K562 (cell line): ENCODE data around the gene RDM1. TPM values are rescaled to one million over a fixed set of nuclear protein-coding genes. Genes with fewer than 3 reads are reported as not detected.

Experiments used
- ASH1L ChIP-seq: fragments of 450-650 bp; IDR thresholded peaks from 2 replicates; pipeline ENCODE4 v1.6.1; 2018; ENCODE audit warnings: borderline replicate concordance, mild to moderate bottlenecking, low read depth; ENCODE audit not compliant: partially characterized antibody
- ATF3 ChIP-seq, 2 experiments: fragments of 450-650 bp in 1 of 2; sonication (generic) in 1 of 2; formaldehyde crosslinking in 1 of 2; IDR thresholded peaks in 1 of 2; conservative IDR thresholded peaks in 1 of 2; 2 replicates each; pipeline versions ENCODE4 v1.6.1 to v1.8.1; 2016 to 2023; ENCODE audit warnings: mild to moderate bottlenecking in 2 of 2, moderate library complexity in 2 of 2, inconsistent platforms in 1 of 2, missing genetic modification reagents in 1 of 2
- ATF7 ChIP-seq: fragments of 450-650 bp; IDR thresholded peaks from 2 replicates; pipeline ENCODE4 v1.7.1; 2014; ENCODE audit warnings: mild to moderate bottlenecking, moderate library complexity
- CREB3 ChIP-seq: fragments of 450-650 bp; conservative IDR thresholded peaks from 2 replicates; pipeline ENCODE4 v1.6.1; 2016; ENCODE audit warnings: missing genetic modification characterization, low read depth, mild to moderate bottlenecking, missing compliant biosample characterization, moderate library complexity
- DMBX1 ChIP-seq: fragments of 250-450 bp; sonication (Bioruptor Pico); IDR thresholded peaks from 2 replicates; pipeline ENCODE4 v1.8.0; 2022; ENCODE audit warnings: inconsistent platforms, mild to moderate bottlenecking, moderate library complexity, borderline replicate concordance
- EWSR1 ChIP-seq: fragments of 450-650 bp; IDR thresholded peaks from 2 replicates; pipeline ENCODE4 v1.6.1; 2018; ENCODE audit warnings: borderline replicate concordance, mild to moderate bottlenecking, low read depth, moderate library complexity; ENCODE audit not compliant: partially characterized antibody
- FOXJ2 ChIP-seq: fragments of 200-800 bp; sonication (Bioruptor generic); IDR thresholded peaks from 2 replicates; pipeline ENCODE4 v1.6.1; 2016; ENCODE audit warnings: missing genetic modification characterization, missing compliant biosample characterization
- HDAC8 ChIP-seq: fragments of 450-650 bp; IDR thresholded peaks from 2 replicates; pipeline ENCODE4 v1.6.1; 2016; ENCODE audit warnings: mild to moderate bottlenecking, missing genetic modification characterization, moderate library complexity, missing compliant biosample characterization
- HDGF ChIP-seq: fragments of 450-650 bp; IDR thresholded peaks from 2 replicates; pipeline ENCODE4 v1.6.1; 2016
- KLF16 ChIP-seq: IDR thresholded peaks from 2 replicates; pipeline ENCODE4 v1.6.1; 2016; ENCODE audit warnings: antibody characterized with exemption
- MYNN ChIP-seq, 2 experiments: sonication (generic); formaldehyde crosslinking in 1 of 2; IDR thresholded peaks; 2 replicates each; pipeline versions ENCODE4 v1.5.0 to v1.6.1; 2016 to 2020; ENCODE audit warnings: antibody characterized with exemption in 1 of 2, missing genetic modification reagents in 1 of 2
- NR2C1 ChIP-seq, 2 experiments: fragments of 450-650 bp; IDR thresholded peaks; 2 replicates each; pipeline ENCODE4 v1.6.1; 2017; ENCODE audit warnings: mild to moderate bottlenecking in 2 of 2, antibody characterized with exemption in 1 of 2, inconsistent platforms in 1 of 2, missing compliant biosample characterization in 1 of 2, missing genetic modification characterization in 1 of 2
- SMAD4 ChIP-seq: fragments of 250-450 bp; sonication (Bioruptor Pico); conservative IDR thresholded peaks from 2 replicates; pipeline ENCODE4 v1.8.0; 2021; ENCODE audit warnings: inconsistent platforms, mild to moderate bottlenecking, moderate library complexity
- ZNF140 ChIP-seq: fragments of 250-450 bp; sonication (Bioruptor Pico); IDR thresholded peaks from 2 replicates; pipeline ENCODE4 v1.8.0; 2021; ENCODE audit warnings: moderate library complexity, mild to moderate bottlenecking, inconsistent platforms
- ZNF239 ChIP-seq: fragments of 250-450 bp; sonication (Bioruptor Pico); IDR thresholded peaks from 2 replicates; pipeline ENCODE4 v1.4.0; 2020; ENCODE audit warnings: mild to moderate bottlenecking
- ZNF311 ChIP-seq: fragments of 250-450 bp; sonication (Bioruptor Pico); IDR thresholded peaks from 2 replicates; pipeline ENCODE4 v1.4.0; 2020; ENCODE audit warnings: mild to moderate bottlenecking, moderate library complexity
- ZNF589 ChIP-seq: fragments of 200-800 bp; sonication (Bioruptor generic); IDR thresholded peaks from 2 replicates; pipeline ENCODE4 v1.6.1; 2016; ENCODE audit warnings: low read depth, missing genetic modification characterization, missing compliant biosample characterization
- polyA plus RNA-seq, 8 experiments: library from polyadenylated mRNA; depleted of rRNA in 4 of 8; stranded (reverse) in 5 of 8; unstranded in 3 of 8; fragments of >200 nt; fragmentation: Nextera tagmentation in 2 of 8; fragmentation: Illumina TruSeq in 1 of 8; extraction: Ambion mirVana in 2 of 8; extraction: Trizol in 1 of 8; gene quantifications; 2 replicates each; pipeline versions ENCODE4 v1.2.1 to v1.2.3, GENCODE V29; 2011 to 2014; ENCODE audit warnings: inconsistent platforms in 1 of 8, missing spikeins in 1 of 8
- total RNA-seq, 7 experiments: library from RNA; depleted of rRNA in 6 of 7; stranded (reverse); fragments of >200 nt in 6 of 7; fragmentation: Illumina TruSeq in 2 of 7; extraction: Trizol in 2 of 7; gene quantifications; 2 replicates each; pipeline versions ENCODE4 v1.2.1 to v1.2.3, GENCODE V29; 2011 to 2021; ENCODE audit warnings: low replicate concordance in 1 of 7
- TF ChIP-seq, protein P1 (sequence below): sonication (generic); formaldehyde crosslinking; IDR thresholded peaks from 2 replicates; pipeline ENCODE4 v1.8.0; 2022; ENCODE audit warnings: mild to moderate bottlenecking, missing genetic modification reagents
- TF ChIP-seq, protein P2 (sequence below): IDR thresholded peaks from 2 replicates; pipeline ENCODE4 v1.6.1; 2014; ENCODE audit warnings: antibody characterized with exemption
- TF ChIP-seq, protein P3 (sequence below): fragments of 450-650 bp; IDR thresholded peaks from 2 replicates; pipeline ENCODE4 v1.6.1; 2018; ENCODE audit warnings: mild to moderate bottlenecking, low read depth; ENCODE audit not compliant: partially characterized antibody

The RDM1 gene
- total and polyA plus RNA-seq, 9 of the 15 experiments (the other 6 are each of a cell fraction or from before 2014, with no cell fraction given): 2.5 to 11.2 (median 5.4) TPM

- no peak; the same call in 1 of the 2 replicates for TF ChIP-seq CREB3 (tag)
- TF ChIP-seq, protein P1, sequence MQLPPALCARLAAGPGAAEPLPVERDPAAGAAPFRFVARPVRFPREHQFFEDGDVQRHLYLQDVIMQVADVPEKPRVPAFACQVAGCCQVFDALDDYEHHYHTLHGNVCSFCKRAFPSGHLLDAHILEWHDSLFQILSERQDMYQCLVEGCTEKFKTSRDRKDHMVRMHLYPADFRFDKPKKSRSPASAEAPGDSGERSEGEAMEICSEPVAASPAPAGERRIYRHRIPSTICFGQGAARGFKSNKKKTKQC (CRISPR knock-in tag): no peak
- TF ChIP-seq MYNN (IDR thresholded peaks at IDR 0.05): no peak
- no peak for TF ChIP-seq MYNN (CRISPR knock-in tag; IDR thresholded peaks at IDR 0.05)
- TF ChIP-seq HDGF: no peak
- TF ChIP-seq ATF3 (IDR thresholded peaks at IDR 0.05): peak; percentile 72
- no peak for TF ChIP-seq ATF3 (CRISPR knock-in tag; conservative IDR thresholded peaks at IDR 0.05)
- TF ChIP-seq ZNF589 (CRISPR knock-in tag): 0 out of 2 replicates have a peak, but pooled peaks have one; percentile 55
- TF ChIP-seq KLF16: no peak
- peak; percentile 93 for TF ChIP-seq ZNF239
- TF ChIP-seq HDAC8 (tag): no peak
- TF ChIP-seq EWSR1: no peak
- TF ChIP-seq ZNF140 (CRISPR knock-in tag): no peak
- TF ChIP-seq DMBX1: 0 out of 2 replicates have a peak, but pooled peaks have one; percentile 28
- TF ChIP-seq, protein P2, sequence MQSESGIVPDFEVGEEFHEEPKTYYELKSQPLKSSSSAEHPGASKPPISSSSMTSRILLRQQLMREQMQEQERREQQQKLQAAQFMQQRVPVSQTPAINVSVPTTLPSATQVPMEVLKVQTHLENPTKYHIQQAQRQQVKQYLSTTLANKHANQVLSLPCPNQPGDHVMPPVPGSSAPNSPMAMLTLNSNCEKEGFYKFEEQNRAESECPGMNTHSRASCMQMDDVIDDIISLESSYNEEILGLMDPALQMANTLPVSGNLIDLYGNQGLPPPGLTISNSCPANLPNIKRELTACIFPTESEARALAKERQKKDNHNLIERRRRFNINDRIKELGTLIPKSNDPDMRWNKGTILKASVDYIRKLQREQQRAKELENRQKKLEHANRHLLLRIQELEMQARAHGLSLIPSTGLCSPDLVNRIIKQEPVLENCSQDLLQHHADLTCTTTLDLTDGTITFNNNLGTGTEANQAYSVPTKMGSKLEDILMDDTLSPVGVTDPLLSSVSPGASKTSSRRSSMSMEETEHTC: no peak
- TF ChIP-seq ASH1L: no peak
- TF ChIP-seq NR2C1 (IDR thresholded peaks at IDR 0.05): no peak
- 0 out of 2 replicates have a peak, but pooled peaks have one; percentile 14 for TF ChIP-seq NR2C1 (tag; IDR thresholded peaks at IDR 0.05)
- TF ChIP-seq ZNF311: 0 out of 2 replicates have a peak, but pooled peaks have one; percentile 24
- peak; percentile 52; the same call in 1 of the 2 replicates for TF ChIP-seq SMAD4 (CRISPR knock-in tag)
- TF ChIP-seq FOXJ2: no peak
- TF ChIP-seq, protein P3, sequence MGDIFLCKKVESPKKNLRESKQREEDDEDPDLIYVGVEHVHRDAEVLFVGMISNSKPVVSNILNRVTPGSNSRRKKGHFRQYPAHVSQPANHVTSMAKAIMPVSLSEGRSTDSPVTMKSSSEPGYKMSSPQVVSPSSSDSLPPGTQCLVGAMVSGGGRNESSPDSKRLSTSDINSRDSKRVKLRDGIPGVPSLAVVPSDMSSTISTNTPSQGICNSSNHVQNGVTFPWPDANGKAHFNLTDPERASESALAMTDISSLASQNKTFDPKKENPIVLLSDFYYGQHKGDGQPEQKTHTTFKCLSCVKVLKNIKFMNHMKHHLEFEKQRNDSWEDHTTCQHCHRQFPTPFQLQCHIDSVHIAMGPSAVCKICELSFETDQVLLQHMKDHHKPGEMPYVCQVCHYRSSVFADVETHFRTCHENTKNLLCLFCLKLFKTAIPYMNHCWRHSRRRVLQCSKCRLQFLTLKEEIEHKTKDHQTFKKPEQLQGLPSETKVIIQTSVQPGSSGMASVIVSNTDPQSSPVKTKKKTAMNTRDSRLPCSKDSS: no peak
- no peak for TF ChIP-seq ATF7
Measured at GRCh38 chr17:35898283-35899070, 32.1 kb downstream of the RDM1 start (continued).
